22Rv1 (cell line): ENCODE measurements around the gene A2M.
A peak's percentile ranks its signal among the peaks of the same experiment; 100 is the strongest.

Experiments used
- H3K27ac ChIP-seq: fragments of 450-650 bp; 2 replicates; pipeline ENCODE4 v1.5.1; 2017
- CTCF ChIP-seq: fragments of 450-650 bp; IDR thresholded peaks from 2 replicates; pipeline ENCODE4 v1.5.1; 2017; ENCODE audit warnings: mild to moderate bottlenecking
- ZFX ChIP-seq: fragments of 450-650 bp; IDR thresholded peaks from 2 replicates; pipeline ENCODE4 v1.6.1; 2017; ENCODE audit warnings: antibody characterized with exemption, borderline replicate concordance

A2M gene

GRCh38 chr12:9077152-9078031 lies 38.3 kb downstream of the A2M start:
- no peak for TF ChIP-seq CTCF
- TF ChIP-seq ZFX: no peak
- no peak overlapping the region for H3K27ac ChIP-seq

GRCh38 chr12:9076733-9077132 lies 39.0 kb downstream of the A2M start:
- TF ChIP-seq CTCF (no peak), ZFX (no peak)
- no peak overlapping the region for H3K27ac ChIP-seq

GRCh38 chr12:9075138-9075535 lies 40.6 kb downstream of the A2M start:
- H3K27ac ChIP-seq: no peak overlapping the region
- TF ChIP-seq ZFX: no peak
- TF ChIP-seq CTCF: no peak

GRCh38 chr12:9074484-9075137 lies 41.1 kb downstream of the A2M start:
- TF ChIP-seq ZFX (no peak), CTCF (no peak)
- H3K27ac ChIP-seq: no peak overlapping the region

GRCh38 chr12:9073076-9073475 lies 42.6 kb downstream of the A2M start:
- H3K27ac ChIP-seq: 0 out of 2 replicates have a peak overlapping the region, but pooled peaks have one; percentile 3
- TF ChIP-seq CTCF: no peak
- no peak for TF ChIP-seq ZFX

- 0 out of 2 replicates have a peak overlapping the region, but pooled peaks have one; percentile 3 for H3K27ac ChIP-seq
Observed at GRCh38 chr12:9072481-9073038, 43.2 kb downstream of the A2M start.

More at GRCh38 chr12:9072481-9073038, 43.2 kb downstream of the A2M start:
- TF ChIP-seq ZFX (no peak), CTCF (no peak)
